Right atrium auricular region (tissue), 2 donors: ENCODE data around the gene BABAM2. TPM values are rescaled to one million over a fixed set of nuclear protein-coding genes. Genes with fewer than 3 reads are reported as not detected.
"Not testable (repeated sequence)": the region's sequence is repeated elsewhere in the genome, so short reads cannot be mapped to it uniquely, and the experiment has no call there.

ENCODE experiments used
- DNase-seq: peaks from one replicate; pipeline ENCODE4 v3.0.0-alpha.2; 2019; ENCODE audit warnings: low spot score
- H3K27ac ChIP-seq, 2 donors: fragments of 200-600 bp; sonication (generic); 1 replicate in 1 of 2; 2 replicates in 1 of 2; pipeline ENCODE4 v1.5.1; 2016 to 2019
- H3K27me3 ChIP-seq, 2 donors: fragments of 200-600 bp; sonication (generic); one replicate each; pipeline versions ENCODE4 v1.5.1 to v1.6.0; 2017 to 2019
- H3K36me3 ChIP-seq: fragments of 200-600 bp; sonication (generic); one replicate; pipeline ENCODE4 v1.5.1; 2016
- H3K4me1 ChIP-seq, 2 donors: fragments of 200-600 bp; sonication (generic); one replicate each; pipeline versions ENCODE4 v1.5.1 to v1.6.0; 2017 to 2019
- H3K4me3 ChIP-seq, 2 donors: fragments of 200-600 bp; sonication (generic); 1 replicate in 1 of 2; 2 replicates in 1 of 2; pipeline ENCODE4 v1.5.1; 2017 to 2019; ENCODE audit warnings: mild to moderate bottlenecking in 1 of 2, moderate library complexity in 1 of 2
- H3K9me3 ChIP-seq, 2 donors: fragments of 200-600 bp; sonication (generic); one replicate each; pipeline ENCODE4 v1.5.1; 2019
- CTCF ChIP-seq, 2 donors: fragments of 200-600 bp; sonication (generic); IDR thresholded peaks; one replicate each; pipeline ENCODE4 v1.5.1; 2019; ENCODE audit warnings: antibody characterized with exemption in 2 of 2
- total RNA-seq, 2 donors: library from RNA; depleted of rRNA; stranded (reverse); fragments of >200 nt; gene quantifications; one replicate each; pipeline ENCODE4 v1.1.0, GENCODE V29; 2016

BABAM2 gene
- total RNA-seq, 2 donors from 2014 or later, result 58.8 to 60.6 TPM

GRCh38 chr2:27967076-27967475, 76.5 kb downstream of the BABAM2 start:
- H3K4me1 ChIP-seq, result peaks cover 0 to 17% of the 10 kb centered on the region in 2 donors
- no peaks in the 10 kb centered on the region for H3K9me3 ChIP-seq
- H3K36me3 ChIP-seq, result no peaks in the 10 kb centered on the region
- H3K4me3 ChIP-seq, result no peak overlapping the region
- no peak for DNase-seq
- TF ChIP-seq CTCF (IDR thresholded peaks at IDR 0.05), result no peak
- no peak overlapping the region for H3K27ac ChIP-seq
- H3K27me3 ChIP-seq, result no peaks in the 10 kb centered on the region

GRCh38 chr2:27968045-27968444, 77.5 kb downstream of the BABAM2 start:
- peaks cover 0 to 17% of the 10 kb centered on the region in 2 donors for H3K4me1 ChIP-seq
- H3K4me3 ChIP-seq, H3K36me3 ChIP-seq, H3K27me3 ChIP-seq, H3K27ac ChIP-seq, H3K9me3 ChIP-seq, DNase-seq: not testable (repeated sequence)

GRCh38 chr2:27968957-27969356, 78.4 kb downstream of the BABAM2 start:
- H3K36me3 ChIP-seq, H3K4me3 ChIP-seq, H3K27me3 ChIP-seq, H3K9me3 ChIP-seq, H3K27ac ChIP-seq, DNase-seq: not testable (repeated sequence)
- H3K4me1 ChIP-seq, result peaks cover 0 to 17% of the 10 kb centered on the region in 2 donors

GRCh38 chr2:27972311-27972710, 81.8 kb downstream of the BABAM2 start:
- no peak overlapping the region for H3K4me3 ChIP-seq
- H3K27ac ChIP-seq, result no peak overlapping the region
- H3K27me3 ChIP-seq, result no peaks in the 10 kb centered on the region
- H3K36me3 ChIP-seq, result no peaks in the 10 kb centered on the region
- H3K4me1 ChIP-seq, result peaks cover 0 to 4% of the 10 kb centered on the region in 2 donors
- TF ChIP-seq CTCF (IDR thresholded peaks at IDR 0.05), result no peak
- no peak for DNase-seq
- H3K9me3 ChIP-seq, result no peaks in the 10 kb centered on the region

- Histone ChIP-seq H3K36me3 (no peaks in the 10 kb centered on the region), H3K9me3 (no peaks in the 10 kb centered on the region), H3K27me3 (no peaks in the 10 kb centered on the region), H3K4me3 (no peak overlapping the region), H3K4me1 (no peaks in the 10 kb centered on the region), H3K27ac (no peak overlapping the region)
- no peak for DNase-seq
- TF ChIP-seq CTCF (IDR thresholded peaks at IDR 0.05), result peak in 1 of 2 donors; percentile 19
Measured at GRCh38 chr2:27973592-27973991, 83.1 kb downstream of the BABAM2 start.

- DNase-seq, result no peak
- H3K27ac ChIP-seq, result no peak overlapping the region
- H3K27me3 ChIP-seq, result no peaks in the 10 kb centered on the region
- H3K4me3 ChIP-seq, result no peak overlapping the region
- H3K9me3 ChIP-seq, result no peaks in the 10 kb centered on the region
- H3K4me1 ChIP-seq, result no peaks in the 10 kb centered on the region
- H3K36me3 ChIP-seq, result no peaks in the 10 kb centered on the region
- no peak for TF ChIP-seq CTCF (IDR thresholded peaks at IDR 0.05)
Measured at GRCh38 chr2:27976308-27976707, 85.8 kb downstream of the BABAM2 start.

- no peak for TF ChIP-seq CTCF (IDR thresholded peaks at IDR 0.05)
- Histone ChIP-seq H3K9me3 (no peaks in the 10 kb centered on the region), H3K4me1 (no peaks in the 10 kb centered on the region)
Measured at GRCh38 chr2:27977731-27978312, 87.3 kb downstream of the BABAM2 start.

GRCh38 chr2:27978761-27979160, 88.2 kb downstream of the BABAM2 start:
- H3K36me3 ChIP-seq, H3K27ac ChIP-seq: not testable (repeated sequence)

More at GRCh38 chr2:27977731-27978312, 87.3 kb downstream of the BABAM2 start:
- peak overlapping the region; percentile 13 to 42 for H3K27ac ChIP-seq
- no peak for DNase-seq
- no peaks in the 10 kb centered on the region for H3K27me3 ChIP-seq
- H3K36me3 ChIP-seq, result no peaks in the 10 kb centered on the region
- no peak overlapping the region for H3K4me3 ChIP-seq

More at GRCh38 chr2:27978761-27979160, 88.2 kb downstream of the BABAM2 start:
- not testable (repeated sequence) for DNase-seq, H3K4me1 ChIP-seq, H3K4me3 ChIP-seq, H3K9me3 ChIP-seq, H3K27me3 ChIP-seq
